Amniotic epithelial cell (primary cell): ENCODE measurements around the gene PCBP3.

Experiments
- DNase-seq: peaks from one replicate; pipeline ENCODE4 v3.0.0-alpha.2; 2010; ENCODE audit warnings: low read depth

The PCBP3 gene

DNA sequence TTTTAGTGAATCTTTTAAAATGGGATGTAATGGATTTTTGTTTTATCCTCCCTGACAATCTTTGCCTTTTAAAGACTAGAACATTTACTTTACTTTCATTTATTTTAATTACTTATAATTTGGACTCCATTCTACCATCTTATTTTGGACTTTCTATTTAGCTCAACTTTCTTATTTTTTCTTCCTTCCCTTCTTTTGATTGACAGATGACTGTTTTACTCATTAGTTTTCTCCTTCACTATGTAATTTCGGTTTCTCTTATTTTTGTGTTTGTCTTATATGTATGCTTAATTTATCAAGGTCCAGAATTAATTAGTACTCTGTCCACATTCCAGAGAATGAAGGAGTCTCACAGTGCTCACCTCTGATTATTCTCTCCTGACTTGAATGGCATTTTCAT is 109.9 kb downstream of the PCBP3 start:
- DNase-seq: no peak

DNA sequence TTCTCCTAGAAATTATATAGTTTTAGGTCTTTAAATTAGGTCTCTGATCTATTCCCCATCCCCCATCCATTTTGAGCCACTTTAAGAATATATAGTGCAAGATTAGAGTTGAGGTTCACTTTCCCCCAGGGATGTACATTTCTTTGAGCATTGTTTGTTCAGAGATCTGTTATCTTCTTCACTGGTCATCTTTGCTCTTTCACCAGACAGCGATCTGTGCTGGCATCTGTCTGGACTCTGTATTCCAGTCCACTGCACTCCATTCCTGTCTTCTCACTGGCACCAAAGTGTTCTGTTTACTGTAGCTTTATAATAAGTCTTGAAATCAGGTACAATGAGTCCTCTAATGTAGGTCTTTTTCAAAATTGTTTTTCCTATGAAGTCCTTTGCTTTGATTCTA is 112.5 kb downstream of the PCBP3 start:
- DNase-seq: no peak

DNA sequence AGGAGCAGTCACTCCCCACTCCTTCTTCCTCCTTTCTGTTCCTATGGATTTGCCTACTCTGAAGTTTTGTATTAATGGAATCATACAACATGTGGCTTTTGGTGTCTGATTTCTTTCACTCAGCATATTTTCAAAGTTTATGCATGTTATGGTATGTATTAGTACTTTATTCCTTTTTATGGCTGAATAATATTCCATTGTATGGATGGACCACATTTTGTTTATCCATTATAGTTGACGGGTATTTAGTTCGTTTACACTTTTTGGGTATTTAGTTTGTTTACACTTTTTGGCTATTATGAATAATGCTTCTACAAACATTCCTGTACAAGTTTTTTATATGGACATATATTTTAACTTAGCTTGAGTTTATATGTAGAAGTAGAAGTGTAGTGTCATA is 113.1 kb downstream of the PCBP3 start:
- DNase-seq: no peak

DNA sequence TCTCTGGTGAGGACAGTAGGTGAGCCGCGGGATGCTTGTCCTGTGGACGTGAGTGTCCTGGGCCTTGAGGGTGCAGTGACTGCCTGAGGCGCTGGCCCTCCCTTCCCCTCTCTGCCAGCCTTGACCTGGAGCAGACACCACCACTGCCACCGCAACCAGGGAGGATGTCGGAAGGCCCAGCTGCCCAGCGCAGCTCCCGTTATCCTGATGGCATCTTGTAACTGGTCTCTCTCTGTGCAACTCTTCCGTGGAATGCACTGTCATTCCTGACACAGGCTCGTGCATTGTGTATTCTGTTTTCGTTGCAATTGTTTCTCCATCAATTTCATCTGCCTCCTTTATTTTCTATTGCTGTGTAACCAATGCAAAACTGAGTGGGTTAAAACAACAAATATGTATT is 118.2 kb downstream of the PCBP3 start:
- no peak for DNase-seq

DNA sequence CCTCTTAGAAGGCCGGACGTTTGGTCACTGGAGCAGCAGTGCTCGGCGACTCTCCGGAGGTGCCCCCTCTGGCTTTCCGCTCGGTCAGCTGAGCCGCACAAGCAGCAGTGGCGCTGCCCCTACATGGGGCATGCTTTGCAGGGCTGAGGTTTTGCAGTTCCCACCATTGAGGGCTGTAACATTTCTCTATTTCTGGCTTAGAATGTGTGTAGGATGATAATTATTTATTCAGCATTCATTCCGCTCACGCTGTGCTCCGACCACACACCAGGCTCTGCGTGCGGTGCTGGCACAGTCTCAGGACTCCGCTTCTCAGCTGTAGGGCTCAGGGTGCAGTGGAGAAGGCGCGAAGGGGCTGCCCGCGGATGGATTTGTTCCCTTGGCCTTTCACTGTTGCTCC is 119.5 kb downstream of the PCBP3 start:
- DNase-seq: no peak

DNA sequence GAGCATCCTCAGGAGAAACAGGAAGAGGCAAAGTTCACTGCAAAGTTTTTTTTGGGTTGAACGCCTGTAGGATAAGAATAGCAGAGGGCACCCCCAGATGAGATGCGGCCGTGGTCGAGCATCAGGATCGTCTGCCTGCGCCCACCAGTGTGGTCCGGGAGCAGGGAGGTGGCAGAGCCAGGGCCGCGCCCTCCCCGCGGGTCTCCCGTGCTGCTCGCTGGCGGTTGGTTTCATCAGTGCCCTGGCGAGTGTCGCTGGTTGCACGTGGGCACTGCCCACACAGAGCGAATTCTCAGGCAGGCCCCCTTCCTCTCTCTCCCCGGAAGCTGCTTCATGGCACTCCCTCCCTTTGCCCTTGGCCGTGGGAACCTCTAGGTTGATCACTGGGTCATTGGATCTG is 120.0 kb downstream of the PCBP3 start:
- DNase-seq: no peak

DNA sequence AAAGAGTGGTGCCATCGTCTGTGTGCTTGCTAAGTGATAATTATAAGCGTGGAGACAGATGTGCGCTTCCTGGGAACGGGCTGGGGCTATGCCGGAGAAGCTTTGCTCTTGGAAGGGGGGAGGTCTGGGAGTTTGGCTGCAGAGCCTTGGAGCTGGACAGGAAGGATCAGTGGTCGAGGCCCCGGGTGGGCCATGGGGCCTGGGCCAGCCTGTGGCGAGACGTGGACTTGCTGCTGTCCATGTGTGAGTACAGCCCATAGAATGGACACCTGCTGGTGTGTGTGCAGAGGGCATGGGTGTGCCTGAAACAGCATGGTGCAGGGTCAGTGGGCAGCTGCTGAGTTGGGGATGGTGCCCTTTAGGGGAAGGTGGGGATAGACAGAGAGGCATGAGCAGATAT is 121.3 kb downstream of the PCBP3 start:
- DNase-seq: no peak

DNA sequence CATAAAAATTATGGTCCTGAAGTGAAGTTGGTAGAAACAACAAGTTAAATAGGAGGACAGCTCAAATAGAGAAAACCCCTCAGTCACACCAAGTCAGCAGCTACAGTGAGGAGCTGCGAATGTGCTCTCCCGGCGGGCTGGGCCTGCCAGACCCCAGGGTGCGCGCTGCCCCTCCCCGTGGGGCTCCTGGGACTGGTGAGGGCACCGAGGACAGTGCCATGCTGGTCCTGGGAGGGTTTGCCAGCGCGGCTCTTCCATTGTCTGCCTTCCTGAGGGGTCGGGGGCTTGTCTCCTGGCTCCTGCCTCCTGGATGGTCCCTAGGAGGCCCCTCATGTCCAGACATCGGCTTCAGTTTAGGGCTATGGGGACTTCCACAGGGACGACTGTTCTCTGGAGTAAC is 121.8 kb downstream of the PCBP3 start:
- DNase-seq: no peak

DNA sequence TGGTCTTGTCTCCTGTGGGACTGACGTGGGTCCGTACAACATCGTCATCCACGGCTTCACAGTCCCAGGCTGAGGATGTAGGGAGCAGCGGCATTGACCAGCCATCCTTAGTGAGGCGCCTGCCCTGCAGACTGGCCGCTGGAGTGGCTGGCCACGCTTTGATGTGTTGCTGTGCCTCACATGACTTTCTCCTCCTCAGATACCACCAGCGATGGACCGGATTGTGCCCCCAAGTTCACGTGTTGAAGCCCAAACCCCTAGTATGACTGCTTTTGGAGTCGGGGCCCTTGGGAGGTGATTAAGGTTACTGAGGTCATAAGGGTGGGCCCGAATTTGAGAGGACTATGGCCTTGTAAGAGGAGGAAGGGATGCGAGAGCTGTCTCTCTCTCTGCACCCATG is 122.5 kb downstream of the PCBP3 start:
- DNase-seq: no peak

DNA sequence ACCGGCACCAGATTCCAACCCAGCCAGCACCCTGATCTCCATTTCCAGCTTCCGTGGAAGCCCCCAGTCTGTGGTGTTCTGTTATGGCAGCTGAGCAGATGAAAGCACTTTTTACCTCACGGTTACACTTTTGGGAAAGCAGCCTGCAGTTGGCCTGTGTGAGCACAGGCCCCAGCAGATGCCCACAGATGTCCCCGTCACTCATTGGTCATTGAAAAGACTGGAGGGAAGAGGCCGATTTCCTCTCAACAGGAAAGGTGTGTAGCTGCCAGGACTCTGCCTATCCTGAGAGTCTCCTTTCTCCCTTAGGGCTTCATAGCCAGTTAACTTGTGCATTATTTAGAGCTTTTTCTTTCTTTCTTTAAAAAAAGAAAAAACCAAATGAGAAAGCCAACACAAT is 123.0 kb downstream of the PCBP3 start:
- DNase-seq: no peak

DNA sequence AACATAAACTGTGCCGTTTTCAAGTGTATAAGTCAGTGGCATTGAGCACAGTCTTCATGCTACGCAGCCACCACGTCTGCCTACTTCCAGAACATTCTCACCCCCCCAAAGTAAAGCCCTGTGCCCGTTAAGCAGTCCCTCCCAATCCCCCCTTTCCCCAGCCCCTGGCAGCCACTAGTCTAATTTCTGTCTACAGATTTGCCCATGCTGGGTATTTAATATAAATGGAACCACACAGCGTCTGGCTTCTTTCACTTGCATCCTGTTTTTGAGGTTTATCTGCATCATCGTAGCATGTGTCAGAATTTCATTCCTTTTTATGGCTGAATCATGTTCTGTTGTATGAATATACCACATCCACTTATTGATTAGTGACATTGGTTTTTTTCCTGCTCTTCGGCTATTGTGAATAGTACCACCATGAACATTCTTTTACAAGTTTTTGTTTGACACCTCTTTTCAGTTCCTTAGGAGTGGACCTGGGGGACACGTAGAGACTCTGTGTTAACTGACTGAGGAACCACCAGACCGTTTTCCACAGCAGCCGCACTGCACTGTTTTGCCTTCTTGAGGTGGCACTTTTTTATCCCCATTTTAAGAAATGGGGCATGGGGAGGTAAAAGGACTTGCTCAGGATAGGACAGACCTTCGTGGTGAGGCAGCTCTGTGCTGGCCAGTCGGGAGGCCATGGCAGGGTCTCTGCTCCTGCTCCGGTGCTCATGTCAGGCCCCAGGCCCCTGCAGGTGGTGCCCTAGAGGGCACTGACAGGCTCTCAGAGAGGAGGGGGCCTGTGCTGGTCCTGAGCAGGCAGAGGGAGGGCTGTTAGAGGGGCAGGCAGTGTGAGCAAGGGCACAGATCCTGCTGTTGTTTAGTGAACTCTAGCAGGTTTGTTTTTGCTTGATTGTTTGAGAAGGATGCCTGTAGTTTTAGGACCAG is 123.8 kb downstream of the PCBP3 start:
- DNase-seq: peak; percentile 86

DNA sequence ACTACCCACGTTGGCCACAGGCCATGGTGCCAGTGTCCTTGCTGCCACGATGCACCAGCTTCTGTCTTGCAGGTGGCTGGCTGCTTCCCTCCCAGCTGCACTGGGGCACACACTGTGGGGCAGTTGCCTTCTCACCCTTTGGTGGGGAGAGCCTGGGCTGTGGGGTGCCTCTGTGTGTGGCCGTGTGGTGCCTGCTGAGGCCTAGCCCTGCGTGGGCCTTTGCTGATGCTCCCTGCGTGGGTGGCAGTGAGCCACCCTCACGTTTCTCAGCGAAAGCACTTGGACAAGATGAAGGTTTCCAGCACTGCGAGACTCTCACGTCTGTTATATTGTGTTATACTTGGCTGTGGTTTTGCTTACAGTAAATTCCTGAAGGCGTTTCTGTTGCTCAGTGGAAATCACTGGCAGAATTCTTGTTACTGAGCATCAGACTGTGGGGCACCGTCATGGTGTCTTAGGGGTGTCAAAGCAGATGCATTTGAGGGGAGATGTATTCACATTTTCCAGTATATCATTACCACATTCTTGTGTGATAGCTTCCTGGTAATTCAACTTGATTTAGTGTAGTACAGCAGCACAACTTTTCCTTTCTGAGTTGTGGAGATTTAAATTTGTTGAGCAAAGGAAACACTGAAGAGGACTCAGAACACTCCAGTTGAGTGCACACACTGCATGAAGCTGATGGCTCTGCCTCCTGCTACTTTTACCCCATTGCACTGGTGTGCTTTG is 124.7 kb downstream of the PCBP3 start:
- peak; percentile 83 for DNase-seq

DNA sequence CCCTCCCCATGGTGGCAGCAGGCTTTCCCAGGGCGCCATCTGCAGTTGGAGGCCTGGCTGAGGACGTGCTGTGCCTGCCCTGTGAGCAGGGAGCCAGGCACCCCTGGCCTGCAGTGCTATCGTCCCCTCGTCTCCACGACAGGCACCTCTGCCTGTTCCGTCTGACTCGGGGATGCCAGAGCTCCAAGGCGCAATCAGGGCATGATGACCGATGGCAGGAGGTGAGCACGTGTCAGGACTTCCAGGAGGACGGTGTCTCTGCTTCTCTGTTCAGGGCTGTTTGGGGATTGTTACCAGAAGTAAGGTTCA is 125.2 kb downstream of the PCBP3 start:
- no peak for DNase-seq

DNA sequence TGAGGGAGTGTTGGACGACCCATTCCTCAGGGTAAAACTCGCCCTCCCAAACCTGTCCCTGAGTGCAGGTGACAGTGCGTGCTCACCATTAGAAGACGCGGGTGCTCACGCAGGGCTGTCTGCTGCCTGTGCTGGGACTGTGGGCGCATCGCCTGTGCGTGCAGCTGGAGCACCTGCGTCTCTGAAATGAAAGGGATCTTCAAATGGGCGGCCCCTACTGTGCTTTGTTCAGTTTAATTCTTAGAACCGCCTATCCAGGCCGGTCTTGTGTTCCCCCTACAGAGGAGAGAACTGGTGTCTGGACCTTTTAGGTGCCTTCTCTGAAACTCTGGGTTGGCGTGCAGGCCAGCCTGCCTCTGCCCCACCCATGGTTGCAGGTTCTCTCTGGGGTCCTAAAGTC is 125.8 kb downstream of the PCBP3 start:
- DNase-seq: no peak

DNA sequence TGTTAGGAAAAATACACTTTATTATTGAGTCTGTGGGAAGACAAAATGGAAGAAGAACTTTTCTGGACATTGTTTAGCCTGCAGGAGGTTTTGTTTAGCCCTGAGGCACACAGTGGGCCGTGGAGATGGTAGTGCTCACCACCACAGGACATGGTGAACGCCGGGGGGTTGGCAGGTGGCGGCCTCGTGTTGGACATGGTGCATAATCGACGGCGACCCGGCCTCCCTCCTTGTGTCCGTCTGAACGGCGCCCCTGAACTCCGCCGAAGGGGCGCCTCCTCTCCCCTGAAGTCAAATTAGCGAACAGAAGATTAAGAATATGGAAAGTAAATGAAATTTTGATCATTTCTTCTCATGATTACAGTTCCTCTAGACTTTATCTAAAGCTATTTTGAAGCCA is 126.4 kb downstream of the PCBP3 start:
- no peak for DNase-seq

DNA sequence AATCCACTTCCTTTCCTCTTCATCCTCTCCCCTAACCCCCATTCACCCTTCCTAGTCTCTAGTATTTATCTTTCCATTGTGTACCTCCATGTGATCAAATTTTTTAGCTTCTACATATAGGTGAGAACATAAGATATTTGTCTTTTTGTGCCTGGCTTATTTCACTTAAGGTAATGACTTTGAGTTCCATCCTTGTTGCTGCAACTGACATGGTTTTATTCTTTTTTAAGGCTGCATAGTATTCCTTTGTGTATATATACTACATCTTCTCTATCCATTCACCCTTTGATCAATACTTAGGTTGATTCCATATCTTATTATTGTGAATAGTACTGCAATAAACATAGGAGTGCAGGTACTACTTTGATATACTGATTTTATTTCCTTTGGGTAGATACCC is 128.7 kb downstream of the PCBP3 start:
- DNase-seq: no peak

DNA sequence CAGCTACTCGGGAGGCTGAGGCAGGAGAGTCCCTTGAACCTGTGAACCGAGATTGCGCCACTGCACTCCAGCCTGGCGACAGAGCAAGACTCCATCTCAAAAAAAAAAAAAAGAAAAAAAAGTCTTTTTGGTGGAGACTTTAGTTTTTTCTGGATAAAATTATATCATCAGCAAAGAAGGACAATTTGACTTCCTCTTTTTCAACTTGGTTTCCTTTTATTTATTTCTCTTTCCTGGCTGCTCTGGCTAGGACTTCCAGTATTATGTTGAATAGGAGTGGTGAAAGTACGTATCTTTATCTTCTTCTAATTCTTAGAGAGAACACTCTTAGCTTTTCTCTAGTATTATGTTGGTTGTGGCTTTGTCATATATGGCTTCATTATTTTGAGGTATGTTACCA is 130.8 kb downstream of the PCBP3 start:
- DNase-seq: no peak

DNA sequence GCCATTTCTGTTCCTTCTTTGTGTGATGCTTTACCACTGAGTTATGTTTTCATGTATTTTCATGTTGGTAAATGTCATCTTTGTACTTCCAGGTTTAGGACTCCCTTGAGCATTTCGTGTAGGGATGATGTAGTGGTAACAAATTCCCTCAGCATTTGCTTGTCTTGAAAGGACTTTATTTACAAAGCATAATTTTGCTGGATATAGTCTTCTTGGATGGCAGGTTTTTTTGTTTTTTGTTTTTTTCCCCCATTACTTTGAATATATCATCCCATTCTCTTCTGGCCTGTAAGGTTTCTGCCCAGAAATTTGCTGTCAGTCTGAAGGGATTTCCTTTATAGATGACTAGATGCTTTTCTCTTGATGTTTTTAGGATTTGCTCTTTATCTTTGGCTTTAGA is 133.4 kb downstream of the PCBP3 start:
- no peak for DNase-seq

DNA sequence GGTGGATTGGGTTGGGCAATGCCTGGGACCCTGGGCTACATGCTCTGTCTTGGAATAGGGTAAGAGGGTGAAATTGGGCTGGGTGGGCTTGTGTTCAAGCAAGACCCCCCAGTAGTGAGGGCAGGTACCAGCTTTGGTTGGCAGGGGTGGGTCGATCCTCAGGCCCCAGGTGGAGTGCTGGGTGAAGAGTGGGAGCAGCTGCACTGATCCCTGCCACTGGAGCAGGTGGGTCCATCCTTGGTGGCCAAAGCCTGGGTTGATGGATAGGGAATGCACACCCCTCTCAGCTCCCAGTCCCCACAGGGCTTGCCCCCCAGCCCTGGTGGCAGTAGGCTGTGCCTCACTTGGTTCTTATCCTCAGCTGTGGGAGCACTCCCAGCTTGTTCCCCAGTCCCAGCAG is 135.2 kb downstream of the PCBP3 start:
- DNase-seq: no peak

DNA sequence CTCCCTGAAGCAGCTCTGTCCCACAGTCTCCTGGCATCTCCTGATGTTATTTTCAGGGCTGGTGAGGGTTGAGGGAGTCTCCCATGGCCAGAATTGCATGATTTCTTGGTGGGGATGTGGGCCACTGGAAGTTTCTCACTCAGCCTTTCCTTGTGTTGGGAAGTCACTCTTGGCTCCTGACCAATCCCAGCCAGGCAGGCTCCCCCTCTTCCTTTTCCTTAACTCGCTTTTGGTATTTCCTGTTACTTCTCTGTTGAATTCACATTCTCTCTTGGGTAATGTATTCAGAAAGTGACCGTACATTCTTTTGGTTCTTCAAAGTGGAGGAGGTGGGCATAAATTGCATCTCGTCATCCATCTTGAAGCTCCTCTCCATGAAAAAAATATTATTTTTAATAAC is 135.7 kb downstream of the PCBP3 start:
- no peak for DNase-seq

DNA sequence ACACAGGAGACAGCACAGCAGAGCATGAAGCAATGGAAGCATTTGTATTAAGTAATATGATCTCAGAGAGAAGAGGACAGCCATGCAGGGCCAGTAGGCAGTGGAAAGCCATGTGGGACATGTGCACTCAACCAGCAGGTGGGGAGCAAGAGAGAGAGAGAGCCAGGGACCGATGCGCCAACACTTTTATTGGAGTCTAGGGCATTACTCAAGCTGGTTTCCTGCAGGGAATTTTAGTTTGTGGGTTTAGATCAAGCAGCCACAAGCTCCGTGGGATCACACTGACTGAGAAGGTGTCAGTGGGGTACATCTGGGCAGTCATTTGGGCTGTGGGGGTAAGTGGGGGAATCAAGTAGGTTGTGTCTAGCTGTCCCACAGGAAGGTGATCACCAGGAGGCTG is 137.1 kb downstream of the PCBP3 start:
- no peak for DNase-seq

DNA sequence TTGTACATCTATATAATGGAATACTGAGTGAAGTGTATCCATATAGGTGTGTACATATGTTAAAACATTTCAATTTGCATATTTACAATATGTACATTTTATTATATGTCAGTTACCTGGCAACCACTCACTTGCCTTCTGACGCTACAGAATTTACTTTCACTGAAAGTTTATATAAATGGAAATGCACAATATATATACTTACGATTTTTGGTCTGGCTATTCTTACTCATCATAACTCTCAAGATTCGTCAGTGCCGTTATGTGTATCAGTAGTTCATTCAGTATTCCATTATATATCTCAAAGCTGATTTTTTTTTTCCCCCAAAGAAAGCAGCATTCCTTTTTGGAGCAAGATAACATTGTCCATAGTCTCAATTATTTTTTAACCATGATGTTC is 138.2 kb downstream of the PCBP3 start:
- no peak for DNase-seq

DNA sequence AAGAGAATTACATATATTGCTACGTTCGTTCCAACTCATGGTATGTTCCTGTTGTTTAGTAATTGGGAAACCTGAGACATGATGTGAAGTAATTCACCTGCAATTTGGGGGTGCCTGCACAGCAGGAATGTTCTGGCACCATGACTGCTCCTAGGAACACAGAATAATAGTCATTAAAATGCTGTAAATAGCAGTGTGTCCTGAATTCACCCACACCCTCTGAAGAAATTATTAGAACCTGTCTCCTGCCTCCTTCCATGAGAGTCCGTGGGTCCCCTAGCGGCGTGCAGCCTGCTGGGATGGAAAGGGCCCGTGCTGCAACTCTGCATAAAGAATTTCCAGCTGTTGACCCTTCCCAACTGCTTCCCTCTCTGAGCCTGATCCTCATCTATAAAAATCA is 143.1 kb downstream of the PCBP3 start:
- DNase-seq: no peak

DNA sequence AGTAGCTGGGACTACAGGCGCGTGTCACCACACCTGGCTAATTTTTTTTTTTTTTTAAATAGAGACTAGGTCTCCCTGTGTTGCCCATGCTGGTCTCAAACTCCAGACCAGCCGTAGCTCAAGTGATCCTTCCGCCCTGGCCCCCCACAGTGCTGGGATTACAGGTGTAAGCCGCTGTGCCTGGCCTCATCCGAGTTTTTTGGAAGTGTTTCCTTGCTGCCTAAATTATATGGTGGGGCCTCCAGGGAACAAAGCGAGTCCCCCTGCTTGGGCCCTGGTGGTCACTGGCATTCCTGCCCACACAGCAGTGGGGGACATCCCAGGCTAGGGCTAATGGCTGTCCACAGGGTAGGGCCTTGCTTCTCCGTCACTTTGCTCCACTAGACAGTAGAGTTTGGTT is 143.8 kb downstream of the PCBP3 start:
- DNase-seq: no peak
